ENCODE data around the gene CEP112.

The CEP112 gene

DNA sequence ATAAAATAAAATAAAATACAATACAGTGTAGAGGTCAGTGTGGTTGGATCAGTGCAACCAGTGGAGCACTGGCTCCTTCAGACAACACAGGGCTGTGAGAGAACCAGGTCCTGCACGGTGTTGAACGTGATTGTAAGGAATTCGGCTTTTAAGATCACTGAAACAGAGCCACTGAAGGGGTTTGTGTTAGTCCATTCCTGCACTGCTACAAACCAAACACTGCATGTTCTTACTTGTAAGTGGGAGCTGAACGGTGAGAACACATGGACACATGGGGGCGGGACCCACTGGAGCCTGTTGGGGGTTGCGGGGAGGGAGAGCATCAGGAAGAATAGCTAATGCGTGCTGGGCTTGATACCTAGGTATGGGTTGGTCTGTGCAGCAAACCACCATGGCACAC is 437.3 kb downstream of the CEP112 start:
- Histone ChIP-seq H3K27me3 (ENCODE audit: insufficient read depth, low read depth) (no peaks in the 10 kb centered on the region), H3K4me3 (IDR thresholded peaks at IDR 0.05; ENCODE audit: insufficient read depth, low read depth, low read length) (no peak overlapping the region), H4K20me1 (ENCODE audit: insufficient read depth) (no peaks in the 10 kb centered on the region), H3K79me2 (ENCODE audit: insufficient read depth, low read depth) (no peaks in the 10 kb centered on the region), H3K4me1 (ENCODE audit: low read depth, poor library complexity, severe bottlenecking) (peaks cover 22% of the 10 kb centered on the region), H2AFZ (ENCODE audit: low read depth) (no peak overlapping the region), H3K36me3 (ENCODE audit: insufficient read depth) (no peaks in the 10 kb centered on the region), H3K27ac (no peak overlapping the region), H3K4me2 (no peak overlapping the region), H3K9ac (no peak overlapping the region)
- TF ChIP-seq, protein P1, sequence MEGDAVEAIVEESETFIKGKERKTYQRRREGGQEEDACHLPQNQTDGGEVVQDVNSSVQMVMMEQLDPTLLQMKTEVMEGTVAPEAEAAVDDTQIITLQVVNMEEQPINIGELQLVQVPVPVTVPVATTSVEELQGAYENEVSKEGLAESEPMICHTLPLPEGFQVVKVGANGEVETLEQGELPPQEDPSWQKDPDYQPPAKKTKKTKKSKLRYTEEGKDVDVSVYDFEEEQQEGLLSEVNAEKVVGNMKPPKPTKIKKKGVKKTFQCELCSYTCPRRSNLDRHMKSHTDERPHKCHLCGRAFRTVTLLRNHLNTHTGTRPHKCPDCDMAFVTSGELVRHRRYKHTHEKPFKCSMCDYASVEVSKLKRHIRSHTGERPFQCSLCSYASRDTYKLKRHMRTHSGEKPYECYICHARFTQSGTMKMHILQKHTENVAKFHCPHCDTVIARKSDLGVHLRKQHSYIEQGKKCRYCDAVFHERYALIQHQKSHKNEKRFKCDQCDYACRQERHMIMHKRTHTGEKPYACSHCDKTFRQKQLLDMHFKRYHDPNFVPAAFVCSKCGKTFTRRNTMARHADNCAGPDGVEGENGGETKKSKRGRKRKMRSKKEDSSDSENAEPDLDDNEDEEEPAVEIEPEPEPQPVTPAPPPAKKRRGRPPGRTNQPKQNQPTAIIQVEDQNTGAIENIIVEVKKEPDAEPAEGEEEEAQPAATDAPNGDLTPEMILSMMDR (conservative IDR thresholded peaks at IDR 0.05; ENCODE audit: low read depth, low read length): no peak

GRCh38 chr17:65754081-65754480 is 437.9 kb downstream of the CEP112 start:
- Histone ChIP-seq H3K27me3 (ENCODE audit: insufficient read depth, low read depth) (no peaks in the 10 kb centered on the region), H3K9ac (no peak overlapping the region), H3K4me2 (no peak overlapping the region), H3K4me1 (ENCODE audit: low read depth, poor library complexity, severe bottlenecking) (peaks cover 22% of the 10 kb centered on the region), H3K4me3 (IDR thresholded peaks at IDR 0.05; ENCODE audit: insufficient read depth, low read depth, low read length) (no peak overlapping the region), H4K20me1 (ENCODE audit: insufficient read depth) (no peaks in the 10 kb centered on the region), H3K79me2 (ENCODE audit: insufficient read depth, low read depth) (no peaks in the 10 kb centered on the region), H2AFZ (ENCODE audit: low read depth) (no peak overlapping the region), H3K36me3 (ENCODE audit: insufficient read depth) (no peaks in the 10 kb centered on the region), H3K27ac (no peak overlapping the region)
- TF ChIP-seq, protein P1 (conservative IDR thresholded peaks at IDR 0.05; ENCODE audit: low read depth, low read length): no peak

DNA sequence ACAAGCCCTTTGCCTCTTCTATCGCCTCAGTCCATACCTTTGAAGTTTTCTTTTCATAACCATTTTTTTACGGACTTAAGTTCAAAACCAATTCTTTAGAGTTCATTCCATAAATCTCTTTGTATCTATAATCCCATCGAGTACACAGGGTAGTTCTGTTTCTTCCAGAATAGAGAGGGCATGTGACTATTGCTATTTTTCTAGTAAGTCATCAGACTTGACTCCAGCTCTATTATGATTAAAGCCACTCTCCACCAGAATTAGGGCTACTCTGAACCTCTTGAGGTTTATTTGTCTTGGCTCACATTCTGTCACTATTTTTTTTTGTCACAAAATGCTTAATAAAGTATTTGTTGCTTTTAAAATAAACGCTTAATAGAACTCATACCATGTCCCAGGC is 438.6 kb downstream of the CEP112 start:
- Histone ChIP-seq H3K27ac (no peak overlapping the region), H3K9ac (no peak overlapping the region), H3K4me3 (IDR thresholded peaks at IDR 0.05; ENCODE audit: insufficient read depth, low read depth, low read length) (no peak overlapping the region), H3K4me2 (no peak overlapping the region), H3K79me2 (ENCODE audit: insufficient read depth, low read depth) (no peaks in the 10 kb centered on the region), H3K4me1 (ENCODE audit: low read depth, poor library complexity, severe bottlenecking) (peaks cover 22% of the 10 kb centered on the region), H4K20me1 (ENCODE audit: insufficient read depth) (no peaks in the 10 kb centered on the region), H3K27me3 (ENCODE audit: insufficient read depth, low read depth) (no peaks in the 10 kb centered on the region), H2AFZ (ENCODE audit: low read depth) (no peak overlapping the region), H3K36me3 (ENCODE audit: insufficient read depth) (no peaks in the 10 kb centered on the region)
- TF ChIP-seq, protein P1 (conservative IDR thresholded peaks at IDR 0.05; ENCODE audit: low read depth, low read length): no peak

GRCh38 chr17:65751263-65751662 is 440.7 kb downstream of the CEP112 start:
- H3K9ac ChIP-seq: no peak overlapping the region
- peaks cover 22% of the 10 kb centered on the region for H3K4me1 ChIP-seq (ENCODE audit: low read depth, poor library complexity, severe bottlenecking)
- H2AFZ ChIP-seq (ENCODE audit: low read depth): no peak overlapping the region
- H3K27me3 ChIP-seq (ENCODE audit: insufficient read depth, low read depth): no peaks in the 10 kb centered on the region
- H3K36me3 ChIP-seq (ENCODE audit: insufficient read depth): no peaks in the 10 kb centered on the region
- H3K27ac ChIP-seq: no peak overlapping the region
- no peak overlapping the region for H3K4me3 ChIP-seq (IDR thresholded peaks at IDR 0.05; ENCODE audit: insufficient read depth, low read depth, low read length)
- no peaks in the 10 kb centered on the region for H3K79me2 ChIP-seq (ENCODE audit: insufficient read depth, low read depth)
- peak overlapping the region; percentile 8 for H3K4me2 ChIP-seq
- TF ChIP-seq, protein P1 (conservative IDR thresholded peaks at IDR 0.05; ENCODE audit: low read depth, low read length): no peak
- H4K20me1 ChIP-seq (ENCODE audit: insufficient read depth): no peaks in the 10 kb centered on the region
